Nephron progenitor cell (in vitro differentiated cells): ENCODE data around the gene LRRC4C.
A peak's percentile ranks its signal among the peaks of the same experiment; 100 is the strongest.

Experiments used
- DNase-seq: peaks from one replicate; pipeline ENCODE4 v3.0.0; 2021
- H3K27ac Mint-ChIP-seq: 2 replicates; pipeline ENCODE4 v1.8.0; 2021; ENCODE audit warnings: mild to moderate bottlenecking, moderate library complexity, mixed read lengths
- H3K27me3 Mint-ChIP-seq: 2 replicates; pipeline ENCODE4 v1.8.0; 2021; ENCODE audit warnings: mild to moderate bottlenecking, low read depth, mixed read lengths; ENCODE audit not compliant: poor library complexity
- H3K36me3 Mint-ChIP-seq: 2 replicates; pipeline ENCODE4 v1.8.0; 2021; ENCODE audit warnings: low read depth, mixed read lengths
- H3K4me1 Mint-ChIP-seq: 2 replicates; pipeline ENCODE4 v1.8.0; 2021; ENCODE audit warnings: mixed read lengths
- H3K4me3 Mint-ChIP-seq: 2 replicates; pipeline ENCODE4 v1.8.0; 2021; ENCODE audit warnings: mild to moderate bottlenecking, moderate library complexity, mixed read lengths
- H3K9me3 Mint-ChIP-seq: 2 replicates; pipeline ENCODE4 v1.8.0; 2021; ENCODE audit warnings: mild to moderate bottlenecking, moderate library complexity, mixed read lengths
- TF ChIP-seq, protein P1 (sequence below): fragments of 200-600 bp; sonication (generic); IDR thresholded peaks from 2 replicates; pipeline ENCODE4 v1.5.0; 2021; ENCODE audit warnings: antibody characterized with exemption

Gene LRRC4C

DNA sequence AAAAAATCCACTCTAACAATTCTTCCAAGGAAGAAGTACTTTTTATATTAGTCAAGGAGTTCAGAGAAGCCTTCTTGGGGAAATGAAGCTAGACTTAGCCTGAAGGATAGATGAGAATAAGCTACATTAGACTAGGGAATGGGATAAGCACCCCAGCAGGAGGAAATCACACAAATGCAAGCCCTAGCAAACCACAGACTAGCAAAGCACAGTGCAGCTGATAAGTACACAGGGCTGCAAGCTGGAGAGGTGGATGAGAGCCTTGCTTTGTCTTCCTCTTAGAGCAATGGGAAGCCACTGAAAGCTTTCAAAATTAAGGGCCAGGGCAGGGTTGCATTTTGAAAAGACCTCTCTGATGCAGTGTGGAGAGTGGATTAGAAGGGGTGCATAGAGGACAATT lies 946.2 kb downstream of the LRRC4C start:
- Mint-ChIP-seq H3K4me1 (no peaks in the 10 kb centered on the region), H3K36me3 (no peaks in the 10 kb centered on the region), H3K27me3 (no peaks in the 10 kb centered on the region), H3K9me3 (peaks cover 12% of the 10 kb centered on the region), H3K27ac (peak overlapping the region; percentile 11), H3K4me3 (no peak overlapping the region)
- DNase-seq, result no peak
- TF ChIP-seq, protein P1, sequence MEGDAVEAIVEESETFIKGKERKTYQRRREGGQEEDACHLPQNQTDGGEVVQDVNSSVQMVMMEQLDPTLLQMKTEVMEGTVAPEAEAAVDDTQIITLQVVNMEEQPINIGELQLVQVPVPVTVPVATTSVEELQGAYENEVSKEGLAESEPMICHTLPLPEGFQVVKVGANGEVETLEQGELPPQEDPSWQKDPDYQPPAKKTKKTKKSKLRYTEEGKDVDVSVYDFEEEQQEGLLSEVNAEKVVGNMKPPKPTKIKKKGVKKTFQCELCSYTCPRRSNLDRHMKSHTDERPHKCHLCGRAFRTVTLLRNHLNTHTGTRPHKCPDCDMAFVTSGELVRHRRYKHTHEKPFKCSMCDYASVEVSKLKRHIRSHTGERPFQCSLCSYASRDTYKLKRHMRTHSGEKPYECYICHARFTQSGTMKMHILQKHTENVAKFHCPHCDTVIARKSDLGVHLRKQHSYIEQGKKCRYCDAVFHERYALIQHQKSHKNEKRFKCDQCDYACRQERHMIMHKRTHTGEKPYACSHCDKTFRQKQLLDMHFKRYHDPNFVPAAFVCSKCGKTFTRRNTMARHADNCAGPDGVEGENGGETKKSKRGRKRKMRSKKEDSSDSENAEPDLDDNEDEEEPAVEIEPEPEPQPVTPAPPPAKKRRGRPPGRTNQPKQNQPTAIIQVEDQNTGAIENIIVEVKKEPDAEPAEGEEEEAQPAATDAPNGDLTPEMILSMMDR, result no peak

DNA sequence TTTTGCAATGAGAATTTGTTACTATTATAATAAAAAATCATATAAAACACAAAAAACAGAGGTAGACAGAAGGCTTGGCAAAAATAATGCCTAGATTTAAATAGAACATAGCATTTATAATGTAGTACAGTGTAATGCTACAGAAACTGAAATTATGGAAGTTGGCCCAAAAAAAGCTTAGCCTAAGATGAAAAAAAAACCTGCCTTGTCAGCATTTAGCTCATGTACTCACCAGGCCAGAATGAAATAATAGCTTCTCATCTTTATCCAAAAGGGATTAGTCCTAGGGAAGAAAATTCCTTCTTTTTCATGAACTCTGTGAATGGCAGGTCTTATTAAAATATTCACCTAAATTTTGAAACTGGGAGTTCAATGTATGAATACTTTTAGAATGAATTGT lies 951.1 kb downstream of the LRRC4C start:
- Mint-ChIP-seq H3K27ac (no peak overlapping the region), H3K36me3 (no peaks in the 10 kb centered on the region)

DNA sequence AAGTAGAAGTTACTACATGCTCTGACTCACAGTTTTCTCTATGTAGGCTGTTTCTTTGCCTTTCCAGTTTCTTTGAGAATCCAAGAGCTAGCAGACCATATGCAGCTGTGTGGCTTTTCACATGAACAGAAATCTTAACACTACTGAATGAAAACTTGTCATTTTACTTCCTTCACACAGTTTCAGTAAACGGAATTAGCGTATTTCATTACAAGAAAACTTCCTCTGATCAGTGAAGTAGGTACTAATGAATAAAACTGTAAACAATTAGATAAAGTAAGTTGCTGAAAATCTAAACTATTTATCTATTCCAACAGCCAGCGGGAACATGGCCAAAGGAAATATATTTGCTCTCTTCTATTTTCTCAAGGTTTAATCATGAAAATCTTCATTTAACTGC lies 953.2 kb downstream of the LRRC4C start:
- no peaks in the 10 kb centered on the region for H3K4me1 Mint-ChIP-seq
- DNase-seq, result no peak
- H3K27me3 Mint-ChIP-seq, result no peaks in the 10 kb centered on the region
- peaks cover 12% of the 10 kb centered on the region for H3K9me3 Mint-ChIP-seq
- H3K36me3 Mint-ChIP-seq, result no peaks in the 10 kb centered on the region
- TF ChIP-seq, protein P1, result no peak
- no peak overlapping the region for H3K4me3 Mint-ChIP-seq
- no peak overlapping the region for H3K27ac Mint-ChIP-seq

More for the DNA sequence above, 951.1 kb downstream of the LRRC4C start:
- DNase-seq, result no peak
- TF ChIP-seq, protein P1, result no peak
- H3K9me3 Mint-ChIP-seq, result no peaks in the 10 kb centered on the region
- H3K27me3 Mint-ChIP-seq, result no peaks in the 10 kb centered on the region
- no peaks in the 10 kb centered on the region for H3K4me1 Mint-ChIP-seq
- H3K4me3 Mint-ChIP-seq, result no peak overlapping the region

DNA sequence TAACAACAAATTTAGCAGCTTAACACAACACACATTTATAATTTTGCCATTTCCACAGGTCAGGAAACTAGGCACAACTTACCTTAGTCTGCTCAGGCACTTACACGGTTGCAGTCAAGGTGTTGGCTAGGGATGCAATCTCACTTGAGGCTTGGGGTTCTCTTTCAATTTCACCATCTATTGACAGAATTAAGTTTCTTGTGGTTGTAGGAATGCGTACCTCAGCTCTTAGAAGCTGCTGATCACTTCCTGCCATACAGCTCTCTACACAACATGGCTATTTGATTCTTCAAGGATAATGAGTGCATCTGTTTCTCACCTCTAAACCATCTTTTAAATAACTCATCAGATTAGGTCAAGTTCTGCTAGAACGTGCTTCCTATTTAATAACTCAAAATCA lies 968.1 kb downstream of the LRRC4C start:
- Mint-ChIP-seq H3K27ac (no peak overlapping the region), H3K4me3 (no peak overlapping the region), H3K9me3 (no peaks in the 10 kb centered on the region), H3K4me1 (no peaks in the 10 kb centered on the region), H3K27me3 (peaks cover 4% of the 10 kb centered on the region), H3K36me3 (no peaks in the 10 kb centered on the region)
- TF ChIP-seq, protein P1, result no peak
- DNase-seq, result no peak

GRCh38 chr11:40467771-40468170 lies 991.7 kb downstream of the LRRC4C start:
- Mint-ChIP-seq H3K27ac (no peak overlapping the region), H3K4me1 (no peaks in the 10 kb centered on the region), H3K4me3 (no peak overlapping the region), H3K9me3 (no peaks in the 10 kb centered on the region), H3K36me3 (no peaks in the 10 kb centered on the region), H3K27me3 (peaks cover 6% of the 10 kb centered on the region)
- TF ChIP-seq, protein P1, result no peak
- no peak for DNase-seq

- TF ChIP-seq, protein P1, result no peak
- DNase-seq, result no peak
- H3K9me3 Mint-ChIP-seq, result peaks cover 46% of the 10 kb centered on the region
- no peak overlapping the region for H3K4me3 Mint-ChIP-seq
- H3K27me3 Mint-ChIP-seq, result no peaks in the 10 kb centered on the region
- no peak overlapping the region for H3K27ac Mint-ChIP-seq
- H3K4me1 Mint-ChIP-seq, result no peaks in the 10 kb centered on the region
- peaks cover 7% of the 10 kb centered on the region for H3K36me3 Mint-ChIP-seq
Observed at GRCh38 chr11:40445391-40445790, 1014.1 kb downstream of the LRRC4C start.
